HTR-8/SVneo (cell line): ENCODE measurements around the gene RPL7L1.
"Not testable (repeated sequence)": the region's sequence is repeated elsewhere in the genome, so short reads cannot be mapped to it uniquely, and the experiment has no call there.

ENCODE experiments used
- DNase-seq: peaks from one replicate; pipeline ENCODE4 v3.0.0; 2011; ENCODE audit warnings: low spot score, mixed read lengths; ENCODE audit not compliant: insufficient read length
- FAIRE-seq: peaks from 2 replicates; lab custom pipeline; 2011; peaks lifted over from hg19 to GRCh38; lab: Jason Lieb, UNC

The RPL7L1 gene

DNA sequence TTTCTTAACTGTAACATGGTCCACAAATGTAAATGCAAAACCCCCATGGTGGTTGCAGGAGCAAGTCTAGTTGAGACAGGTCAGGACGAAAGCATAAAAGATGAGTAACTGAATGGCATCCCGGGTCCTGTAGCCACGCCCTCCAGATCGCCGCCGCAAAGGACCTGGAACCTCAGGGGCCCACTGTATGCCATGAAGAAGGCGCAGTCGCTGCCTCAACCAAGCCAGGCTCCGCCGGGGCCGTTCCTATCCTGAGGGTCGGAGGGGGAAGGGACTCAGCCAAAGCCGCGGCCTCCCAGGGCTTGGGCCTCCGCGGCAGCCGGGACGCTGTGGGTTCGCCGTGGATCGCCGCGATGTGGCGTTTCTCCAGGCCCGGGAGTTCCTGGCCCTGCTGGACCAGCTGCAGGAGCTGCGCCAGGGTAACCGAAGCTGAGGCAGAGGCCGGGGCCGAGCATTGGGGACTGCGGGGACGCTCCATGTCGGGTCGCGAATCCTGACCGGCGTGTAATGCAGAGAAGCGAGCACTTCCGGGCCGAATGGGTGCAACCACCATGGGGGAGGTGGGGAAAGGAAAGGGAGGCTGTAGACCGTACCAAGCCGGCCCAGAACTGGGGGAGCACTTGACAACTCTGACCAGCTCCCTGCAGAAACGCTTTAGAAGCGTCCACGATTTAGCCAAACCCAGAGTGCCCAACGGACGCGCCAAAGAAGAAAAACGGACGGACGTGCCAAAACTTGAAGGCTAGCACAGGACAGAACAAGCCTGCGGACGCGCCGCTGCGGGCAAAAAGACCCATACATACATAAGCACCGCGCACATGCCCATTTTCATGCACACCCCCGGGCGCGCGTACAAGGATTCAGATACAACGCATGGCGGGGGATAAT is 11.1 kb downstream of the RPL7L1 start:
- FAIRE-seq (peak; percentile 70), DNase-seq (peak; percentile 94)

DNA sequence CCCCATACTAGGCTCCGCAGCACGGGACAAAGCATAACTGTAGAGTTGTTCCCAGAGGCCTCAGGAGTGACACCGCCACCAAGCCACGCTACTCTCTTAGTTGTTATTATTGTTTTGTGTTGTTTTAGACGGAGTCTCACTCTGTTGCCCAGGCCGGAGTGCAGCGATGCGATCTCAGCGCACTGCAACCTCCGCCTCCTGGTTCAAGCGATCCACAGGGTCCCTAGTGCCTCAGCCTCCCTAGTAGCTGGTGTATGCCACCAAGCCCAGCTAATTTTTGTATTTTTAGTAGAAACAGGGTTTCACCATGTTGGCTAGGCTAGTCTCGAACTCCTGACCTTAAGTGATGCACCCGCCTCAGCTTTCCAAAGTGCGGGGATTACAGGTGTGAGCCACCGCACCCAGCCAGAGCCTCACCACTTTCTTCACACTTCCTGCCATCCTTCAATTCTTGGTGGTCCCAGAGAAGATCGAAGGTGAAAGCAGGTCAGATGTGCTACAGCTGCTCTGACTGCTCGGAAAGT is 11.8 kb downstream of the RPL7L1 start:
- FAIRE-seq = no peak

DNA sequence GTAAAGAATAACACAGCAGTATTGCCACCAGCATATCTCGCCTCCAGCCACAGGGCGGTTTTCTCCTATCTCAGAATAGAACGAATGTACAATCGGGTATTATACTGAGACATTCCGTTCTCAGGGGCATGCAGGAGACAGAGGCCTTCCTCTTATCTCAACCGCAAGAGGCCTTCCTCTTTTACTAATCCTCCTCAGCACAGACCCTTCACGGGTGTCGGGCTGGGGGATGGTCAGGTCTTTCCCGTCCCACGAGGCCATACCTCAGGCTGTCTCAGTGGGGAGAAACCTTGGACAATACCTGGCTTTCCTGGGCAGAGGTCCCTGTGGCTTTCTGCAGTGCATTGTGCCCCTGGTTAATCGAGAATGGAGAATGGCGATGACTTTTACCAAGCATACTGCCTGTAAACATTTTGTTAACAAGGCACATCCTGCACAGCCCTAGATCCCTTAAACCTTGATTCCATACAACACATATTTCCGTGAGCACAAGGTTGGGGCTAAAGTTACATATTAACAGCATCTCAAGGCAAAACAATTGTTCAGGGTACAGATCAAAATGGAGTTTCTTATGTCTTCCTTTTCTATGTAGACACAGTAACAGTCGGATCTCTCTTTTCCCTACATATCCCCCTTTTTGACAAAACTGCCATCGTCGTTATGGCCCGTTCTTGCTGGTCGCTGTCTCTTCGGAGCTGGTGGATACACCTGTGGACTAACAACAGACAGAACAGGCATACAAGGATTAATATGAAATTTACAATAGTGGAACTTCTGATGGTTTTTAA is 14.8 kb downstream of the RPL7L1 start:
- FAIRE-seq, DNase-seq: not testable (repeated sequence)

More for the DNA sequence above, 11.8 kb downstream of the RPL7L1 start:
- no peak for DNase-seq

DNA sequence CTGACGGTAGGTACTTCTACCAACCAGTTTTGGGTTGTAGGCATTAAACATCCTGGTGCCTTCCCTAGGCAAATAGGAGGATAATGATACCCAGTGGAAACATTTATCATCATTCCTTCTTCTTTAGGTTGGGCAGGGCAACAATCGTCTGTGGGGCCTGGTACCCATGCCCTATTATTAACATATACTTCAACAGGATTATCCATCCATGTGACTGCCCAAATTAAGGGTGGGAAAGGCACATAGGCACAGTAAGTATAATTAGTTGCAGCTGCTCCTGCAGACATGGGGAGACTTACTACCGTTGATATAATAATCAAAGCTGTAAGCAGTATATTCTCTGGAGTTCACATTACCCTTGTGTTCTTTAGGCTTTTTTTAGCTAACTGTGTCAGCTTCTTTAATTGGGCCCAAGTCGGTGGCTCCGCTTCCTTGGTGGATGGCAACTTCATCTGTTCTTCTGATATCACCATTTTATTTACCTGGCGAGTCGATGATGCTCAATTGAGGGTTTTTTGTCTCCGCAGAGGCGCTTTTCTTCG is 16.8 kb downstream of the RPL7L1 start:
- no peak for DNase-seq
- FAIRE-seq = no peak

DNA sequence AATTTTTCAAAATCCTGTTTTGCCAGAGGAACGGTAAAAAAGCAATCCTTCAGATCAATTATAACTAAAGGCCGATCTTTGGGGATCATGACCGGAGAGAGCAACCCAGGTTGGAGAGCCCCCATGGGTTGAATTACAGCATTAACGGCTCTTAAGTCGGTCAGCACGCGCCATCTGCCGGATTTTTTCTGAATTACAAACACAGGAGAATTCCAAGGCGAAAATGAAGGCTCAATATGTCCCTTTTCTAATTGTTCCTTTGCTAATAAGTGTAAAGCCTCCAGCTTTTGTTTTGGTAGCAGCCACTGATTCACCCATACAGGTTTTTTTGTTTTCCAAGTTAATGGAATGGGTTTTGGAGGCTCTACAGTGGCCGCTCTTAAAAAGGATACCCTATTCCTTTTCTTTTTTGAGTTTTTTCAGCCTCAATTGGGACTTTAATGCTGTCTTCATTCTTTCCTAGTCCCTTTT is 19.5 kb downstream of the RPL7L1 start:
- FAIRE-seq (no peak), DNase-seq (no peak)

DNA sequence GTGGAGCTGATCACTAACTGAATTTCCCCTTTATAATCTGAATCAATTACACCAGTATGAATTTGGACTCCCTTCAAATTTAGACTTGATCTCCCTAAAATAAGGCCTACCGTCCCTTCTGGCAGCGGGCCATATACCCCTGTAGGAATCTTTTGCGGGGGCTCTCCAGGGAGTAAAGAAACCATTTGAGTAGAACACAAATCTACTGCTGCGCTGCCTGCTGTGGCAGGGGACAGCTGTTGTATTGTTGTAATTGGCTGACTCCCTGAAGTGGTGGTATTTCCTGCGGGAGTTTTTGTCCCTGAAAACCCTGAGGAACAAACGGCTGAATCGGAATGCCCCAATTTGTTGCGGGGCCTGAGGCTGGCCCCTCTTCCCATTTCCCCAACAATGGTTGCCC is 20.5 kb downstream of the RPL7L1 start:
- FAIRE-seq (no peak), DNase-seq (no peak)

DNA sequence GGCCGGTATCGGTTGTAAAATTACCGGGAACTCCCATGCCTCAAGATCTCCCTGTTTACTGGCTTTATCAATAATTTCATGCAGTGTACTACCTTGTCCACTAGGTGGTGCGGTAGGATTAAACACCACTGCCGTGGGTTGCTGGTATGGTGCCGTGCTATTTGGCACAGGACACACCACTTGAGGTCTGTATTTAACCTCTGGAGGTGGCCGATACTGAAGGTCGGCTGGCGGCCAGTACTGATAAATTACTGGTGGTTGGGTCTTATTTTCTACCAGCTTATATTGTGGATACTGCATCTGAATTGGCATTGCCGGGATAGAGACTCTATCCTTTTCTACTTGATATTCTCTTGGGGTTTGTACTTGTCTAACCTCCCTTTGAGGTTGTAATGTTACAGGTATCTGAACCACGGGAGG is 22.1 kb downstream of the RPL7L1 start:
- peak; percentile 68 for DNase-seq

DNA sequence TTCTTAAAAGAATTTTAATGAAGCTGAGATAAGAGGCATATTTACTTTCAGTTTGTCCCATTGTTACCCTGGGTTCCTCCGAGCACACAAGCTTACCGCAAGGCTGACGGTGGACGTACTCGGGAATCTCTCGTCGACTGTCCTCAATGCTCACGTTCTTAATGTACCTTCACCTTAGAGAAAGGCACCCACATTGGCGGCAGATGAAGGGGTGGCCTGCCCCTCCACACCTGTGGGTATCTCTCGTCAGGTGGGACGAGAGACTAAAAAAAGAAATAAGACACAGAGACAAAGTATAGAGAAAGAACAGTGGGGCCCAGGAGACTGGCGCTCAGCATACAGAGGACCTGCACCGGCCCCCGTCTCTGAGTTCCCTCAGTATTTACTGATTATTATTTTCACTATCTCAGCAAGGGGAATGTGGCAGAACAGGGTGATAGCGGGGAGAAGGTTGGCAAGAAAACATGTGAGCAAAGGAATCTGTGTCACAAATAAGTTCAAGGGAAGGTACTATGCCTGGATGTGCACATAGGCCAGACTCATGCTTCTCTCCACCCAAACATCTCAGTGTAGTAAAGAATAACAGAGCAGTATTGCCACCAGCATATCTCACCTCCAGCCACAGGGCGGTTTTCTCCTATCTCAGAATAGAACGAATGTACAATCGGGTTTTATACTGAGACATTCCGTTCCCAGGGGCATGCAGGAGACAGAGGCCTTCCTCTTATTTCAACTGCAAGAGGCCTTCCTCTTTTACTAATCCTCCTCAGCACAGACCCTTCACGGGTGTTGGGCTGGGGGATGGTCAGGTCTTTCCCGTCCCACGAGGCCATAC is 23.2 kb downstream of the RPL7L1 start:
- DNase-seq, FAIRE-seq: not testable (repeated sequence)

More for the DNA sequence above, 22.1 kb downstream of the RPL7L1 start:
- FAIRE-seq = peak; percentile 52

DNA sequence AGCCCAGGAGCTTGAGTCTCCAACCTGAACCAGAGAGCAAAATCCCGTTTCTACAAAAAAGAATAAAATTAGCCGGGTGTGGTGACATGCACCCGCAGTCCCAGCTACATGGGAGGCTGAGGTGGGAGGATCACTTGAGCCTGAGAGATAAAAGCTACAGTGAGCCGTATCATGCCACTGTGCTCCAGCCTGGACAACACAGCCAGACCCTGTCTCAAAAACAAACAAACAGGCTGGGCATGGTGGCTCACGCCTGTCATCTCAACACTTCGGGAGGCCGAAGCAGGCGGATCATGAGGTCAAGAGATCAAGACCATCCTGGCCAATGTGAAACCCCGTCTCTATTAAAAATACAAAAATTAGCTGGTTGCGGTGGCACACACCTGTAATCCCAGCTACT is 25.1 kb downstream of the RPL7L1 start:
- no peak for FAIRE-seq
- no peak for DNase-seq

DNA sequence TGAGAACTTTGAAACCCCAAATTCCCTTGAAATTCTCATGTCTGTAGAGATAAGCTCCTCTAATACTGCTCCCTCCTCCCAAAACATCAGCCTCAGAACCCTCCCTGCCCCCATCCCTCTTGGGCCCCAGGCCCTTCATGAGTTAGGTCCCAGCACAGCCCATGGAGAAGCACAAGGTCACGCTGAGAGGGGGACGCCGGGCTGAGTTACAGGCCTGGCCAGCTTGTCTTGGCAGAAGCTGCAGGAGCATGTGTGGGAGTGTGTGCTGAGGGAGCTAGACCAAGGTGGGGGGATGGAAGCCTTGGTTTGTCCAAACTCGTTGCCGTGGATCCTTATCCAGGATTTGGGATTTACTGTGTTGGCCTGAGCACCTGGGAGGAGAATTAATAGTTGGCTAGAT is 27.9 kb downstream of the RPL7L1 start:
- FAIRE-seq = no peak
- no peak for DNase-seq

DNA sequence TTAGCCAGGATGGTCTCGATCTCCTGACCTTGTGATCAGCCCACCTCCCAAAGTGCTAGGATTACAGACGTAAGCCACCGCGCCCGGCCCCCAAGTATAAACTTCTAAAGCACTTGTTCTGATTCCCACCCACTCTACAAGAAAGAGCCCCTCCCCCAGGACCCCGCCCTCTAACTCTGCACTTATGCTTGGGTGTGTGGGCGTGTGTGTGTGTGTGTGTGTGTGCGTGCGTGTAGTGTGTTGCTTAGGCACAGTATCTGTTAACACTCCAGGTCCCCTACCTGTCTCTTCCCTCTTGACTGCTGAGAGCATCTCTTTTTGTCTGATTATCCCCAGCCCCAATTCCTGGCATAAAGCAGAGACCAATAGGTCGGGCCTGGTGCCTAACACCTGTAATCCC is 30.4 kb downstream of the RPL7L1 start:
- no peak for FAIRE-seq
- DNase-seq = no peak

DNA sequence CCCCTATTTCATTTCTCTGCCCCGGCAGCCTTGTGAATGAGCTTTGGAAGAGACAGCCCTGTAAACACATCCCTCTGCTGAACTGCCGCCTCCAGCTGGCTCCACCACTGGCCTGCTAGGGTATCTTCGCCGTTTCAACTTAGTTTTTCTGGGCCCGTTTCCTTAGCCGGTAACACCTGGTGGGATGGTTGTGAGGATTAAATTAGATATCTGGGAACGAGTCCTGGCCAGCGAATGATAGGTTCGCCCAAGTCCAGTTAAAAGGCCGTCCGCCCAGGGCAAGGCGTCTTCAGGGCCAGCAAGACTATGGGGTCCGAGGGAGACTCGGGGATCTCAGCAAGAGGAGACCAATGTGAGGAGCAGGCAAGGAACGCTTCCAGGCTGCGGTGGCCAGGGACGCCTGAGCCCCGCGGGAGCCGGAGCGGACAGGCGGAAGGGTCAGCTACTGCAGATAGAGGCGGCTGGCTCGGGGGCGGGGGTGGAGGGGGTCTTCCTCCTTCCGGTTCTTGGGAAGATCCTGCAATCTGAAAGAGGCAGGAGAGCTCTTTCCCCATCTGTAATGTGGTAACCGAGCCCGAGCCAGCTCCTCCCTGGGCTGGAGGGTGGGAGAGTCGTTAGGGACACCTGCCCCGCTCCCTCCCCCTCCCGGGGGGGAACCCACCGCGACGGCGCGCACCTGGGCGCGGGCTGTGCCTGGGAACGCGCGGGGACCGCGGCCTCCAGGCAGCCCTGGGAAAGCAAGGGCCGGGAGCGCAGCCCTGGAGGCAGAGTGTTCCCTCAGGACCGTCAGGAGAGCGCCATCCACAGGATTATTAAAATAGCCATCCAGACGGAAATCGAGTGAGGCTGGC is 32.0 kb downstream of the RPL7L1 start:
- FAIRE-seq = no peak
- no peak for DNase-seq

DNA sequence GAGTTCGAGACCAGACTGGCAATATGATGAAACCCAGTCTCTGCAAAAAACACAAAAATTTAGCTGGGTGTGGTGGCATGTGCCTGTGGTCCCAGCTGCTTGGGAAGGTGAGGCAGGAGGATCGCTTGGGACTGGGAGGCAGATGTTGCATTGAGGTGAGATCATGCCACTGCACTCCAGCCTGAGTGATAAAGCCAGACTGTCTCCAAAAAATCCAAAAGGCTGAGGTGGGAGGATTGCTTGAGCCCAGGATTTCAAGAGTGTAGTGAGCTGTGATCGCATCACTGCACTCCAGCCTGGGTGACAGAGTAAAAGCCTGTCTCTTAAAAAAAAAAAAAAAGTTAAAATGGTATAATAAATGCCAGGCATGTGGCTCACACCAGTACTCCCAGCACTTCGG is 35.1 kb downstream of the RPL7L1 start:
- FAIRE-seq (no peak), DNase-seq (no peak)

DNA sequence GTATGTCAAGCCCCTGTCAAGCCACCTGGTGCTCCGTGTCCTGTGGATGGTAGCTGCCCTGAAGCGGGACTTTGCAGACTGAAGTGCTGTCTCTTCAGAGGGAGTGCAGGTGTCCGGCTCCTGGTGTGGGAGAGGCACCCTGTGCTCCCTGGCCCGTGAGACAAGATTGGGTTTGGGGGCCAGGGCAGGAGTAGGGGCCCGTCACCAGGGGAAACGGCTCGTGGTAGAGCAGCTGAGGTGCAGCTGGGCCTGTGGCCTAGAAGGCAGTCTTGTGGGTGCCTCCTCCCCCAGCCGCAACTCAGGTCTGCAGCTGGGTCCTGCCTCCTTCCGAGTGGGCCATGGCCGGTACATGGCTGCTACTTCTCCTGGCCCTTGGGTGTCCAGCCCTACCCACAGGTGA is 36.3 kb downstream of the RPL7L1 start, which contains the start of gene PTCRA:
Gene PTCRA (plus strand): TSS at position 322 of the 400 bp plus-strand sequence. CDS start 17 bp downstream, at position 339.
- DNase-seq (no peak), FAIRE-seq (no peak)

DNA sequence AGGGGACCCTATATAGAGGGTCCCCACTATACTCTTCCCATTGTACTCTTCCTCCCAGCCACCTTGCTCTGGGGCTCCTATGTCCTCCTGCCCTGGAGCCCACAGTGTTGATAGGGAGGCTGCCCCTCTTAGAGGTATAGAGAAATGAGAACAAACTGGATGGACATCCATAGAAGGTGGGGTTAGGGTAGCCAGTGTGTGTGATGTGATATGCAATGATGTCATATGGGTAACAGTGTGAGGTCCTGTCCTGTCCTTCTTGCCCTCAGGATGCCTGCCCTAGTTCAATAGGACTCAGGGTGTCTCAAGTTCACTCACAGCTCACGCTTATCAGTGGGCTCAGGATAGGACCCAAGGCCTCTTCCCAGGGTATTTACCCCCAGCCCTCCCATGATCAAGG is 36.9 kb downstream of the RPL7L1 start:
- FAIRE-seq = no peak

DNA sequence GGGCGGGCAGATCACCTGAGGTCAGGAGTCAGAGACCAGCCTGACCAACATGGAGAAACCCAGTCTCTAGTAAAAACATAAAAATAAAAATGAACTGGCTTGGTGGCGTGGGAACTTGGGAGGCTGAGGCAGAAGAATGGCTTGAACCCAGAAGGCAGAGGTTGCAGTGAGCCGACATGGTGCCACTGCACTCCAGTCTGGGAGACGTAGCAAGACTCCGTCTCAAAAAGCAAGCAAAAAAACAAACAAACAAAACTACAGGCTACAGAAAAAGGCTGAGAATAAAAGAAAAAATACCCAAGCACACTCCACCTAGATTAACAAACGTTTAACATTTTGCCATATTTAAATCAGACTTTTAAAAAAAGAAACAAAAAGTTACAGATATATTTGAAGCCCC is 42.4 kb downstream of the RPL7L1 start:
- no peak for FAIRE-seq

More for the DNA sequence above, 36.9 kb downstream of the RPL7L1 start:
- DNase-seq = no peak

DNA sequence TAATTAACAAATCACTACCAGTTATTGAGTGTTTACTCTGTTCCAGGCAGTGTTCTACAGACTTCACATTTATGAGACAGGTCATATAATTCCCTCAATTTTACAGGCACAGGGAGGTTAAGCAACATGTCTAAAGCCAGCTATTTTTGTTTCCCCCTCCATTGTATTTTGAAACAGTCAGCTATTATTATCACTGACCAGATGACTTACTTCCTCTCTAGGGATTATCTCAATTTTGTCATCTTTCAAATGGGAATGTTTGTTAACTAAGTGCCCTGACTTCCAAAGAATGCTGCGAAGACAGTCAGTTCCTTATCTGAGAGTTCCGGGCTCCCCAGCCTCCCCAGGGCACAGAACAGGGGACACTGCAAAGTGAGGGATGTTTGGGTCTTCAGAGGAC is 44.2 kb downstream of the RPL7L1 start:
- FAIRE-seq = no peak

More for the DNA sequence above, 42.4 kb downstream of the RPL7L1 start:
- no peak for DNase-seq

DNA sequence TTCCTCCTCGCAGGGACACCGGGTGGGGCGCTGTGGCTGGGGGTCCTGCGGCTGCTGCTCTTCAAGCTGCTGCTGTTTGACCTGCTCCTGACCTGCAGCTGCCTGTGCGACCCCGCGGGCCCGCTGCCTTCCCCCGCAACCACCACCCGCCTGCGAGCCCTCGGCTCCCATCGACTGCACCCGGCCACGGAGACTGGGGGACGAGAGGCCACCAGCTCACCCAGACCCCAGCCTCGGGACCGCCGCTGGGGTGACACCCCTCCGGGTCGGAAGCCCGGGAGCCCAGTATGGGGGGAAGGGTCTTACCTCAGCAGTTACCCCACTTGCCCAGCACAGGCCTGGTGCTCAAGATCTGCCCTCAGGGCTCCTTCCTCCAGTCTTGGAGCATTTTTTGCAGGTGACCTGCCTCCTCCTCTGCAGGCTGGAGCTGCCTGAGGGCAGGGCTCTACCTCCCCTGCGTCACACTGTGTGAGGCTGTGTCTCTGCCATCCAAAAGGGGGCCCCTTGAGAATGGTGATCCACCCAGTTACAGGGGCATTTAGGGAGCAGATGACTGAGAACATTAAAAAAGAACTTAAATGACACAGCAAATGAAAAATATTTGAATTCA is 45.9 kb downstream of the RPL7L1 start:
- no peak for FAIRE-seq
- DNase-seq = no peak

More for the DNA sequence above, 44.2 kb downstream of the RPL7L1 start:
- DNase-seq = no peak
